Dendritic cell treated with granulocyte-macrophage colony-stimulating factor and Interleukin-4, amounts not matched to agents 40 ng/mL and 50 ng/mL, for 4 days (primary cell): ENCODE results near the gene GPR162.

ENCODE experiments used
- H3K27ac Mint-ChIP-seq: one replicate; pipeline ENCODE4 v1.8.0; 2022; ENCODE audit warnings: mild to moderate bottlenecking, mixed read lengths
- H3K27me3 Mint-ChIP-seq: one replicate; pipeline ENCODE4 v1.8.0; 2022; ENCODE audit warnings: mild to moderate bottlenecking, mixed read lengths
- H3K36me3 Mint-ChIP-seq: one replicate; pipeline ENCODE4 v1.8.0; 2022; ENCODE audit warnings: low read depth, mixed read lengths
- H3K4me1 Mint-ChIP-seq: one replicate; pipeline ENCODE4 v1.8.0; 2022; ENCODE audit warnings: low read depth, mixed read lengths
- H3K4me3 Mint-ChIP-seq: one replicate; pipeline ENCODE4 v1.8.0; 2022; ENCODE audit warnings: mild to moderate bottlenecking, moderate library complexity, mixed read lengths
- H3K9me3 Mint-ChIP-seq: one replicate; pipeline ENCODE4 v1.8.0; 2022; ENCODE audit warnings: mixed read lengths
- intact Hi-C: fragments of 100-400 bp; cut with micrococcal nuclease; formaldehyde crosslinking; loops from one replicate; pipeline ENCODE4 v1.15.0; 2022

Gene GPR162

GRCh38 chr12:6829536-6830220, 8.1 kb downstream of the GPR162 start:
- intact Hi-C loops, result loop anchor here (5.0 kb wide), 3 partner anchors 92 to 212 kb away; partner anchors contain the start of gene ZNF384
- H3K9me3 Mint-ChIP-seq, result no peaks in the 10 kb centered on the region
- H3K4me3 Mint-ChIP-seq, result peak overlapping the region; percentile 73
- H3K4me1 Mint-ChIP-seq, result peaks cover 44% of the 10 kb centered on the region
- peaks cover 66% of the 10 kb centered on the region for H3K27me3 Mint-ChIP-seq
- H3K27ac Mint-ChIP-seq, result peak overlapping the region; percentile 37
- H3K36me3 Mint-ChIP-seq, result peaks cover 8% of the 10 kb centered on the region

GRCh38 chr12:6830286-6830890, 8.8 kb downstream of the GPR162 start:
- Mint-ChIP-seq H3K36me3 (peaks cover under 1% of the 10 kb centered on the region), H3K4me3 (no peak overlapping the region), H3K4me1 (peaks cover 37% of the 10 kb centered on the region), H3K27ac (no peak overlapping the region), H3K9me3 (no peaks in the 10 kb centered on the region), H3K27me3 (peaks cover 59% of the 10 kb centered on the region)
- intact Hi-C loops, result no loop called here

GRCh38 chr12:6830999-6831398, 9.4 kb downstream of the GPR162 start:
- Mint-ChIP-seq H3K27ac (no peak overlapping the region), H3K27me3 (peaks cover 57% of the 10 kb centered on the region), H3K36me3 (no peaks in the 10 kb centered on the region), H3K9me3 (no peaks in the 10 kb centered on the region), H3K4me1 (peaks cover 35% of the 10 kb centered on the region), H3K4me3 (no peak overlapping the region)
- intact Hi-C loops, result no loop called here

GRCh38 chr12:6831450-6831995, 9.9 kb downstream of the GPR162 start:
- Mint-ChIP-seq H3K27me3 (peaks cover 52% of the 10 kb centered on the region), H3K4me3 (no peak overlapping the region), H3K36me3 (no peaks in the 10 kb centered on the region), H3K4me1 (peaks cover 35% of the 10 kb centered on the region), H3K9me3 (no peaks in the 10 kb centered on the region), H3K27ac (no peak overlapping the region)
- intact Hi-C loops, result no loop called here

GRCh38 chr12:6832125-6832524, 10.5 kb downstream of the GPR162 start:
- no peak overlapping the region for H3K4me3 Mint-ChIP-seq

GRCh38 chr12:6833189-6833890, 11.7 kb downstream of the GPR162 start:
- peaks cover 37% of the 10 kb centered on the region for H3K27me3 Mint-ChIP-seq
- H3K9me3 Mint-ChIP-seq, result no peaks in the 10 kb centered on the region
- H3K4me1 Mint-ChIP-seq, result peaks cover 24% of the 10 kb centered on the region
- H3K4me3 Mint-ChIP-seq, result no peak overlapping the region
- intact Hi-C loops, result no loop called here
- H3K27ac Mint-ChIP-seq, result no peak overlapping the region
- no peaks in the 10 kb centered on the region for H3K36me3 Mint-ChIP-seq

More at GRCh38 chr12:6832125-6832524, 10.5 kb downstream of the GPR162 start:
- H3K9me3 Mint-ChIP-seq, result no peaks in the 10 kb centered on the region
- H3K27me3 Mint-ChIP-seq, result peaks cover 46% of the 10 kb centered on the region
- H3K4me1 Mint-ChIP-seq, result peaks cover 32% of the 10 kb centered on the region
- H3K27ac Mint-ChIP-seq, result no peak overlapping the region
- intact Hi-C loops, result no loop called here
- no peaks in the 10 kb centered on the region for H3K36me3 Mint-ChIP-seq

GRCh38 chr12:6834254-6834653, 12.6 kb downstream of the GPR162 start:
- peaks cover 30% of the 10 kb centered on the region for H3K27me3 Mint-ChIP-seq
- H3K4me3 Mint-ChIP-seq, result no peak overlapping the region
- H3K9me3 Mint-ChIP-seq, result no peaks in the 10 kb centered on the region
- no peaks in the 10 kb centered on the region for H3K36me3 Mint-ChIP-seq
- H3K4me1 Mint-ChIP-seq, result peaks cover 20% of the 10 kb centered on the region
- intact Hi-C loops, result no loop called here
- no peak overlapping the region for H3K27ac Mint-ChIP-seq

- Mint-ChIP-seq H3K9me3 (no peaks in the 10 kb centered on the region), H3K4me1 (peaks cover 16% of the 10 kb centered on the region)
- intact Hi-C loops, result no loop called here
These were observed 13.3 kb downstream of the GPR162 start for GRCh38 chr12:6834873-6835272.

GRCh38 chr12:6836851-6837250, 15.2 kb downstream of the GPR162 start:
- intact Hi-C loops, result no loop called here
- Mint-ChIP-seq H3K27ac (no peak overlapping the region), H3K36me3 (no peaks in the 10 kb centered on the region), H3K9me3 (no peaks in the 10 kb centered on the region), H3K4me1 (peaks cover 5% of the 10 kb centered on the region), H3K4me3 (no peak overlapping the region), H3K27me3 (peaks cover 8% of the 10 kb centered on the region)

More at GRCh38 chr12:6834873-6835272, 13.3 kb downstream of the GPR162 start:
- peaks cover 24% of the 10 kb centered on the region for H3K27me3 Mint-ChIP-seq
- H3K36me3 Mint-ChIP-seq, result no peaks in the 10 kb centered on the region
- H3K4me3 Mint-ChIP-seq, result no peak overlapping the region
- no peak overlapping the region for H3K27ac Mint-ChIP-seq

- Mint-ChIP-seq H3K4me1 (peaks cover 5% of the 10 kb centered on the region), H3K27me3 (peaks cover 5% of the 10 kb centered on the region), H3K27ac (no peak overlapping the region), H3K4me3 (no peak overlapping the region), H3K36me3 (no peaks in the 10 kb centered on the region), H3K9me3 (no peaks in the 10 kb centered on the region)
- intact Hi-C loops, result no loop called here
These were observed 15.9 kb downstream of the GPR162 start for GRCh38 chr12:6837370-6838060.

- Mint-ChIP-seq H3K4me3 (no peak overlapping the region), H3K36me3 (no peaks in the 10 kb centered on the region), H3K27me3 (peaks cover 10% of the 10 kb centered on the region), H3K9me3 (no peaks in the 10 kb centered on the region), H3K27ac (no peak overlapping the region), H3K4me1 (peaks cover 5% of the 10 kb centered on the region)
- intact Hi-C loops, result no loop called here
These were observed 17.2 kb downstream of the GPR162 start for GRCh38 chr12:6838854-6839253.

GRCh38 chr12:6839482-6840201, 18.0 kb downstream of the GPR162 start:
- Mint-ChIP-seq H3K27ac (no peak overlapping the region), H3K36me3 (no peaks in the 10 kb centered on the region), H3K9me3 (no peaks in the 10 kb centered on the region), H3K4me3 (no peak overlapping the region), H3K4me1 (peaks cover 5% of the 10 kb centered on the region), H3K27me3 (peaks cover 10% of the 10 kb centered on the region)
- intact Hi-C loops, result no loop called here

- Mint-ChIP-seq H3K27ac (no peak overlapping the region), H3K9me3 (no peaks in the 10 kb centered on the region), H3K4me3 (no peak overlapping the region), H3K36me3 (no peaks in the 10 kb centered on the region), H3K4me1 (peaks cover 5% of the 10 kb centered on the region), H3K27me3 (peaks cover 10% of the 10 kb centered on the region)
- intact Hi-C loops, result no loop called here
These were observed 18.7 kb downstream of the GPR162 start for GRCh38 chr12:6840330-6840729.
